Gastrocnemius medialis (tissue), 4 donors: ENCODE results near the gene ITGA8.
"Not testable (repeated sequence)": the region's sequence is repeated elsewhere in the genome, so short reads cannot be mapped to it uniquely, and the experiment has no call there.

Experiments used
- CTCF ChIP-seq, 5 experiments: fragments of 450-650 bp in 3 of 5; fragments of 200-600 bp in 2 of 5; sonication (generic) in 2 of 5; IDR thresholded peaks in 4 of 5; conservative IDR thresholded peaks in 1 of 5; 1 replicate in 4 of 5; 2 replicates in 1 of 5; pipeline ENCODE4 v1.5.1; 2016 to 2019; ENCODE audit warnings: antibody characterized with exemption in 5 of 5, mild to moderate bottlenecking in 3 of 5, moderate library complexity in 3 of 5
- POLR2A ChIP-seq, 2 donors: fragments of 450-650 bp; IDR thresholded peaks; one replicate each; pipeline ENCODE4 v1.6.1; 2017; ENCODE audit warnings: antibody characterized with exemption in 2 of 2, mild to moderate bottlenecking in 2 of 2, moderate library complexity in 2 of 2

DNA sequence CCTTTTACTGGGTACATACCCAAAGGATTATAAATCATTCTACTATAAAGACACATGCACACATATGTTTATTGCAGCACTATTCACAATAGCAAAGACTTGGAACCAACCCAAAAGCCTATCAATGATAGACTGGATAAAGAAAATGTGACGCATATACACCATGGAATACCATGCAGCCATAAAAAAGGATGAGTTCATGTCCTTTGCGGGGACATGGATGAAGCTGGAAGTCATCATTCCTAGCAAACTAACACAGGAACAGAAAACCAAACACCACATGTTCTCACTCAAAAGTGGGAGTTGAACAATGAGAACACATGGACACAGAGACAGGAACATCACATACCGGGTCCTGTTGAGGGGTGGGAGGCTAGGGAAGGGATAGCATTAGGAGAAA lies 88.5 kb downstream of the ITGA8 start:
- not testable (repeated sequence) for TF ChIP-seq CTCF (IDR thresholded peaks at IDR 0.05 in 4 of 5, conservative IDR thresholded peaks at IDR 0.05 in 1 of 5); POLR2A (IDR thresholded peaks at IDR 0.05)
